ENCODE results near the gene IFITM1. TPM values are rescaled to one million over a fixed set of nuclear protein-coding genes. Genes with fewer than 3 reads are reported as not detected.
"Not testable (repeated sequence)": the region's sequence is repeated elsewhere in the genome, so short reads cannot be mapped to it uniquely, and the experiment has no call there.

The IFITM1 gene
- total RNA-seq, 2 donors from 2014 or later: 95.7 to 97.1 TPM

DNA sequence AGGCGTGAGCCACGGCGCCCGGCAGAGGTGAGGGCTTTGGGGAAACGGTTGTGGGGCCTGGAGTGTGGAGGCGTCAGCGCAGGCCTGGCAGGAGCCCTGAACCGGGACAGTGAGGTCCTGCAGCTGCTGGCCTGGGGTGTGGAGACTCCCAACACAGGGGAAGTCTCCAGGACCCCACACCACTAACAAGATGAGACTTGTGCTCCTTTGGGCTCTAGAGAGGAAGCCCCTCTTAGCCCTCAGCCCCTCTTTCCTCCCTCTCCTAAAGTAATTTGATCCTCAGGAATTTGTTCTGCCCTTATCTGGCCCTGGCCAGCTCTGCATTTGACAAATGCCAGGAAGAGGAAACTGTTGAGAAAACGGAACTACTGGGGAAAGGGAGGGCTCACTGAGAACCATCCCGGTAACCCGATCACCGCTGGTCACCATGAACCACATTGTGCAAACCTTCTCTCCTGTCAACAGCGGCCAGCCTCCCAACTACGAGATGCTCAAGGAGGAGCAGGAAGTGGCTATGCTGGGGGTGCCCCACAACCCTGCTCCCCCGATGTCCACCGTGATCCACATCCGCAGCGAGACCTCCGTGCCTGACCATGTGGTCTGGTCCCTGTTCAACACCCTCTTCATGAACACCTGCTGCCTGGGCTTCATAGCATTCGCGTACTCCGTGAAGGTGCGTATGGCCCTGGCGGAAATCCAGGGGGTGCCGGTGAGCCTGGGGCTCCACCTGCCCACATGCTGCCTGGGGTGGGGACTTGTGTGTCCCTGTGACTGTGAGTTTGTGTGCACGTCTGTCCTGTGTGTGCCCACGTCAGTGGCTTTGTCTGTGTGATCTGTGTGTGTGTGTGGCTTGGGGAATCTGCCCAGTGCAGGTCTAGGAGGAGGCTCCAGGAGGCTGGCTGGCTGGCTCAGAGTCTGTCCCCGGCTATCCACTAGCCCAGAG is 5.8 kb upstream of the IFITM1 start, which contains the start of gene IFITM2:
Gene IFITM2, plus strand, starts transcription at position 51 of the 943 bp plus-strand sequence. Its CDS starts 377 bp downstream, at position 428.
- not testable (repeated sequence) for H3K27me3 Mint-ChIP-seq, H3K9me3 Mint-ChIP-seq
- Mint-ChIP-seq H3K27ac (peak within 1 kb of the TSS; percentile 90), H3K36me3 (ENCODE audit: low read depth) (peaks cover 26% of the 10 kb centered on the region), H3K4me1 (peaks cover 24% of the 10 kb centered on the region), H3K4me3 (peak within 1 kb of the TSS; percentile 92)
- peak; percentile 65 for ATAC-seq (replicated peaks)

DNA sequence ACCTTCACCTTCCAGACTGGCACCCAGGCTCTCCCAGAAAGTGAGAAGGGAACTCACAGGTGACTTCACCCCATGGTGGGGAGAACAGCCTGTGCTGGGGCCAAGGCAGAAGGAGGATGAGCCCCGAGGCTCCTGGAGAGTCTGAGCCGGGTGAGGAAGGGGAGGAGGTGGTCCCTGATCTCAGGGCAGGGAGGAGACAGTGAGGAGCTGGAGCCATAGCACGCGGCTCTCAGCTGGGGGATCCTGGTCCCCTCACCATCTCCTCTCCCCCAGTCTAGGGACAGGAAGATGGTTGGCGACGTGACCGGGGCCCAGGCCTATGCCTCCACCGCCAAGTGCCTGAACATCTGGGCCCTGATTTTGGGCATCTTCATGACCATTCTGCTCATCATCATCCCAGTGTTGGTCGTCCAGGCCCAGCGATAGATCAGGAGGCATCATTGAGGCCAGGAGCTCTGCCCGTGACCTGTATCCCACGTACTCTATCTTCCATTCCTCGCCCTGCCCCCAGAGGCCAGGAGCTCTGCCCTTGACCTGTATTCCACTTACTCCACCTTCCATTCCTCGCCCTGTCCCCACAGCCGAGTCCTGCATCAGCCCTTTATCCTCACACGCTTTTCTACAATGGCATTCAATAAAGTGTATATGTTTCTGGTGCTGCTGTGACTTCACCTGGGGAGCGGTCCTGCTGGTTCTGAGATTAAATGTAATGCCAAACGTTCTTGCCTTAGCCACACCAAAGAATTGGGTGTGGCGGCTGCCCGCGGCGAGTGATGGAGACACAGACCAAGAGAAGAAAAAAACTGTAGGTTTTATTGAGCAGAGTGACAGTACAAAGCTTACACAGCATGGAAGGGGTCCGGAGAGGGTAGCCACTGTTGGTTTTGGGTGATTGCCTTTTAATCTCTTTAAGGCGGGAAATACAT is 4.8 kb upstream of the IFITM1 start:
- not testable (repeated sequence) for H3K9me3 Mint-ChIP-seq, H3K27me3 Mint-ChIP-seq
- H3K27ac Mint-ChIP-seq: peak overlapping the region; percentile 90
- H3K36me3 Mint-ChIP-seq (ENCODE audit: low read depth): peaks cover 35% of the 10 kb centered on the region
- peak overlapping the region; percentile 92 for H3K4me3 Mint-ChIP-seq
- ATAC-seq (replicated peaks): peak; percentile 2
- peaks cover 24% of the 10 kb centered on the region for H3K4me1 Mint-ChIP-seq

DNA sequence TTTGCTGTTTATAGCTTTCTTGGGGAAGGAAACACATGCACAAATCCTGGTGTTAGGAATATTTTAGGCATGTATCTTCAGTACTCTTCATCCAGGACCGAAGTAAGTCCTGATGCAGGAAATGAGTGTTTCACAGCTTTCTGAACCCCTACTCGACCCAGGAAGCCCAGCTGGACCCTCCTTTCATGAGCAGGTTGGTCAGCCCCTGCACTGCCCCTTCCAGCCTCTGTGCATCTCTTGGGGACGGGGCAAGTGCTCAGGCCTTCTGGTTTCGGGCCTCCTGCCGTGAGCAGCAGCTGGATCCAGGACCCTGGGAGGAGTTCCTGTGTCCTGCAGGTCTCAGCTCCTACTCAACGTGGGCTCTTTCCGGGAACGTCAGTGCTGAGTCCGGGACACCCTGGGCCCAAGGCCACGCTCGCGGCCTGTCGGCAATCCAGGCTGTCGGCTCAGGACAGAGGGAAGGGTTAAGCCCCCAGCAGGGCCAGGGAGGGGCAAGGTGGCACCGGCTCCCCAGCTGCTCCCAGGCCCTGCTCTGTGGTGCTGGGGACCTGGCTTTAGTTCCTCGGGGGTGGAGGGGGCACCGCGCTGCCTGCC is 3.8 kb upstream of the IFITM1 start:
- Mint-ChIP-seq H3K36me3 (ENCODE audit: low read depth) (peaks cover 46% of the 10 kb centered on the region), H3K4me1 (peaks cover 24% of the 10 kb centered on the region), H3K4me3 (peak overlapping the region; percentile 92), H3K27ac (peak overlapping the region; percentile 90)
- ATAC-seq (replicated peaks); H3K9me3 Mint-ChIP-seq; H3K27me3 Mint-ChIP-seq: not testable (repeated sequence)

DNA sequence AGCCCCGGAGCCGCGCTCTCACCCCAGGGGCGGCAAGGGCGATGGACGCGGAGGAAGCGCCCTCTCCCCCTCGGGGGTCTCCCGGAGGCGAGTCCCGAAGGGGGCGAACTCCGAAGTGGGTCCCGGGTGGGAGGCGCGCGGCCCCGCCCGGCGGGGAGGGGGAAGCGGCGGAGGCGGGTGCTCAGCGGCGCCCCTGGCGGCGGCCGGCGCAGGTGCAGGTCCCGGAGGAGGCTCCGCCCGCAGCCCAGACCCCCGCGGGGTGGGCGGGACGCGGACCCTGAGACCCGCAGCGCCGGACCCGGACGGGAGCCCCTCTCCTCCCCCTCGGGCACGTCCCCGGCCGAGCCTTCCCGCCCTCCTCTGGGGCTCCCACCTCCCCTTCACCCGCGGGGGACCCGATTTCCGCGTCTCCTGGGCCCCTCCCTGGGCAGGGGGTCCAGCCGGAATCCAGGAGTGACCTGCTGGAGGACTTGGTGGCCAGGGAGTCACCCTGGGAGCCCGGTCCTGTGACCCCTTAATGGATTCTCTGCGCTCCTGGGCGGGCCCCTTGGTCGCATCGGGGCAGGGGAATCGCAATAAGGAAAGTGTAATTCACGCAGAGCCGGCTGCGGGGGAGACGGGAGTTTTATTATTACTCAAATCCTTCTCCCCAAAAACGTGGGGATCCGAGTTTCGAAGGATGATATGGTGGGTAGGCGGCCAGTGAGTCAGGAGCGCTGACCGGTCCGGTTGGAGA is 2.7 kb upstream of the IFITM1 start:
- H3K36me3 Mint-ChIP-seq (ENCODE audit: low read depth): peaks cover 52% of the 10 kb centered on the region
- peaks cover 24% of the 10 kb centered on the region for H3K4me1 Mint-ChIP-seq
- H3K27me3 Mint-ChIP-seq, H3K9me3 Mint-ChIP-seq: not testable (repeated sequence)
- peak; percentile 28 for ATAC-seq (replicated peaks)
- peak overlapping the region; percentile 89 for H3K27ac Mint-ChIP-seq
- H3K4me3 Mint-ChIP-seq: peak overlapping the region; percentile 91

DNA sequence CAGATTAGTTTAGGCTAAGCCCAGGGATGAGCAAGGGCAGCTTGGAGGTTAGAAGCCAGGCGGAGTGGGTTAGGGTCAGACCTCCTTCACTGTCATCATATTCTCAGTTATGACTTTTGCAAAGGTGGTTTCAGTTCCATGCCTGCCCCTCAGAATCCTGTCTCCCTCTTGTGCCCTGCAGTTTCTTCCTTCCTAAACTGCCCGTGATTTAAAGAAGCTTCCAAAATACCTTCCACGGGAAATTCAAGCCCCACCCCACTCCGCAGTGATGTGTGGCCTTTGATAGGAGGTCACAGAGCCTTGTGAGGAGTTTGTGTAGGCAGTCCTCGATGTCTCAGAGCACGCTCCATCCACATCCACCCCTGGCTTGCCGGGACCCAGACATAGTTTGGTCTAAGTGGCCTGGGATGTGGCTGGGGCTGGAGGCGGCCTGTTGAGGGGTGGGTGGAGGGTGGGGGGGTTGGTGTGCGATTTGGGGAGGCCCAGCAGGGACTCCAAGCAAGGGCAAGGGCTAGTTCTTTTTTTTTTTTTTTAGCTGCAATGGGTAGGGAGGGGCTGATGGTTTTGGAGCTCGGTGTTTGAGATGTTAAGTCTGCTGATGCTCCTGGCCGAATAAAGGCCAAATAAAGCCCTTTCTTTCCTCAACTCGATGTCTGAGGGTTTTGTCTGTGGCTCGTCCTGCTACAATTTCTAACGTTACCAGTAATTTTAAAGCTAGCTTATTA is 1.6 kb upstream of the IFITM1 start:
- ATAC-seq (replicated peaks): peak; percentile 33
- Mint-ChIP-seq H3K4me3 (peak overlapping the region; percentile 91), H3K4me1 (peaks cover 32% of the 10 kb centered on the region), H3K27me3 (no peaks in the 10 kb centered on the region), H3K36me3 (ENCODE audit: low read depth) (peaks cover 63% of the 10 kb centered on the region), H3K9me3 (no peaks in the 10 kb centered on the region), H3K27ac (peak overlapping the region; percentile 89)

DNA sequence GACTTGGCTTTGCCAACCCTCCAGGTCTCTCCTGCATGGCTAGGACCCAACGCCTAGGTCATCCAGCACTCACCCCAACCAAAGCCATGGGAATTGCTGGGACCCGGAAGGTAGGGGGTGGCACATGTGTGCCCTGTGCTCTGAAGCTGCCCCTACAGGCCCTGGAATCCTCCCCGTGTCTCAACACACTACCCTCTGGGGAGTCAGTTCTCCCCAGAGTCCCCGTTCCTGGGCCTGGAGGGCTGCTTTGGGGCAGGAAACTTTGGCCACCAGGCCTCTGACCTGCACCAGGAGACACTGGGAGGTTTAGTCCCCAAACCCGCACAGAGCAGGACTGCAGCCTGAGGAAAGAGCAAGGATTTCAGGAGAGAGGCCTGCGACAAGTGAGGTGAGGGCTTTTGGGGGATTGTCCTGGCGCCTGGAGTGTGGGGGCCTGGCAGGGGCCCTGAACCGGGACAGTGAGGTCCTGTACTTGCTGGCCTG is 495 bp upstream of the IFITM1 start:
- Mint-ChIP-seq H3K27me3 (no peaks in the 10 kb centered on the region), H3K4me3 (peak overlapping the region; percentile 91), H3K9me3 (no peaks in the 10 kb centered on the region), H3K36me3 (ENCODE audit: low read depth) (peaks cover 66% of the 10 kb centered on the region), H3K4me1 (peaks cover 28% of the 10 kb centered on the region), H3K27ac (peak overlapping the region; percentile 89)
- ATAC-seq (replicated peaks): no peak

DNA sequence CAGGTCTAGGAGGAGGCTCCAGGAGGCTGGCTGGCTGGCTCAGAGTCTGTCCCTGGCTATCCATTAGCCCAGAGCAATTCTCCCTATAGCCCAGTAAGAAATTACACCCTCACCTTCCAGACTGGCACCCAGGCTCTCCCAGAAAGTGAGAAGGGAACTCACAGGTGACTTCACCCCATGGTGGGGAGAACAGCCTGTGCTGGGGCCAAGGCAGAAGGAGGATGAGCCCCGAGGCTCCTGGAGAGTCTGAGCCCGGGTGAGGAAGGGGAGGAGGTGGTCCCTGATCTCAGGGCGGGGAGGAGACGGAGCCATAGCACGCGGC is 675 bp downstream of the IFITM1 start:
- H3K27me3 Mint-ChIP-seq: not testable (repeated sequence)

DNA sequence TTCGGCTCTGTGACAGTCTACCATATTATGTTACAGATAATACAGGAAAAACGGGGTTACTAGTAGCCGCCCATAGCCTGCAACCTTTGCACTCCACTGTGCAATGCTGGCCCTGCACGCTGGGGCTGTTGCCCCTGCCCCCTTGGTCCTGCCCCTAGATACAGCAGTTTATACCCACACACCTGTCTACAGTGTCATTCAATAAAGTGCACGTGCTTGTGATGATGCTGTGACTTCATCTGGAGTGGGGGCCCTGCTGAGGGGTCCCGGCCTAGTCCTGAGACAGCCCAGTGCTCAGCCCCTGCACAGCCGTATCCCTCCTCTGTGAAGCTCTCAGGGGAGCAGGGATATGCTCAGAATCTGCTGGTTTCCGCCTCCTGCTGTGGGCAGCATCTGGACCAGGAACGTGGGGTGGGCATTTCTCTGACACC is 1.2 kb downstream of the IFITM1 start:
- no peak for ATAC-seq (replicated peaks)
- H3K36me3 Mint-ChIP-seq (ENCODE audit: low read depth): peaks cover 48% of the 10 kb centered on the region
- H3K9me3 Mint-ChIP-seq: no peaks in the 10 kb centered on the region
- no peaks in the 10 kb centered on the region for H3K27me3 Mint-ChIP-seq
- peak overlapping the region; percentile 89 for H3K27ac Mint-ChIP-seq
- peaks cover 25% of the 10 kb centered on the region for H3K4me1 Mint-ChIP-seq
- H3K4me3 Mint-ChIP-seq: peak overlapping the region; percentile 91

More for the DNA sequence above, 675 bp downstream of the IFITM1 start:
- H3K4me3 Mint-ChIP-seq: peak overlapping the region; percentile 91
- H3K9me3 Mint-ChIP-seq: not testable (repeated sequence)
- peak; percentile 0 for ATAC-seq (replicated peaks)
- peak overlapping the region; percentile 89 for H3K27ac Mint-ChIP-seq
- peaks cover 54% of the 10 kb centered on the region for H3K36me3 Mint-ChIP-seq (ENCODE audit: low read depth)
- peaks cover 27% of the 10 kb centered on the region for H3K4me1 Mint-ChIP-seq

DNA sequence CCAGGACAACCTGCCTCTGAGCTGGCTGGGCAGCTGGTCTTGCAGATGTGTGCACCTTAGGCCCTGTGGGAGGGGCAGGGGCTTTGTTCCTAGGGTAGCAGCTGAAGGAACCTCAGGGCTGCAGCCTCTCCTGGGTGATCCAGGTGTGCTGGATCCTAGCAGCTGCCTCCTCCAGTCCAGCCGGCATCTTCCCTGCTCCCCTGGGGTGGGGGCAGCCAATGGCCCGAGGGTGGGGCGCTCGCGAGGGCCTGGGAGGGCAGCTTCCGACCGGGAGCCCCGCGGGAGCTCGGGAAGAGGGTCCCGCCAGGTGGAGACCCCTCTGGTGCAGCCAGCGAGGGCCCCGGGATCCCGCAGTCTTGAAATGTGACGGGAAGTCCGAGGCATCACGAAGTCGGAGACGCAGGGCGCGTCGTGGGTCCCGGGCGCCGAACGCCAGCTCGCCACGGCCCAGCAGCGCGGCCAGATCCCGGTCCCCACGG is 1.7 kb downstream of the IFITM1 start:
- Mint-ChIP-seq H3K27me3 (no peaks in the 10 kb centered on the region), H3K36me3 (ENCODE audit: low read depth) (peaks cover 48% of the 10 kb centered on the region), H3K27ac (peak overlapping the region; percentile 89), H3K4me1 (peaks cover 29% of the 10 kb centered on the region), H3K4me3 (peak overlapping the region; percentile 91), H3K9me3 (no peaks in the 10 kb centered on the region)
- no peak for ATAC-seq (replicated peaks)

DNA sequence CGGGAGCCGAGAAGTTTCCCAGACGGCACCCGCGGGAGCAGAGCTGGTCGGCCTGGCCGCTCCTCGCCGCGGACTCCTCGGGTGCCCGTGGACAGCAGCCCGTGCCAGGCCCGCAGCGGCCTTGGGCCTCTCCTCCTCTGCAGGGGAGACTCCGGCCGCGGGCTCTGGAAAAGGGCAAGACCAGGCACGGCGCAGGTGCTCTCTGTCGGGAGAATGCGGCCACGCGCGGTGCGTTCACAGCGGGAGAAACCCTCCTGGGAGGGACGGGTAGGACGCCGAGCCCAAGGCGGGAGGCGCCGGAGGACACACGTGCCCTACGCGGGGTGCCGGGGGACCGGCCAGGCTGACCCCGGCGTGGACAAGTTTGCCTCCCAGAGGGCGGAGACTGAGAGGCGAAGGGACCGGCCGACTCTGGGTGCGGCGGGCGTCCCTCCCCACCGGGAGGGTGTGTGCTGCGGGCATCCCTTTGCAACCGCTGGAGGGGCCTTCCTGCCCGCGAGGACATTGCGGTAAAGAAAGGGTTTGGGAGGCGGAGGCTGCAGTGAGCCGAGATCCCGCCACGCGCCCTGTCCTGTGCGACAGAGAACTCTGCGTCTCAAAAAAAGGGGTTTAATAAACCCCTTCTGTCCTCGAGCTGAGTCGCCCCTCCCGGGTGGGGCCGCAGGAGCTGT is 2.3 kb downstream of the IFITM1 start:
- Mint-ChIP-seq H3K27ac (peak overlapping the region; percentile 78), H3K36me3 (ENCODE audit: low read depth) (peaks cover 48% of the 10 kb centered on the region), H3K4me3 (peak overlapping the region; percentile 91), H3K4me1 (peaks cover 30% of the 10 kb centered on the region), H3K27me3 (no peaks in the 10 kb centered on the region), H3K9me3 (no peaks in the 10 kb centered on the region)
- ATAC-seq (replicated peaks): no peak

DNA sequence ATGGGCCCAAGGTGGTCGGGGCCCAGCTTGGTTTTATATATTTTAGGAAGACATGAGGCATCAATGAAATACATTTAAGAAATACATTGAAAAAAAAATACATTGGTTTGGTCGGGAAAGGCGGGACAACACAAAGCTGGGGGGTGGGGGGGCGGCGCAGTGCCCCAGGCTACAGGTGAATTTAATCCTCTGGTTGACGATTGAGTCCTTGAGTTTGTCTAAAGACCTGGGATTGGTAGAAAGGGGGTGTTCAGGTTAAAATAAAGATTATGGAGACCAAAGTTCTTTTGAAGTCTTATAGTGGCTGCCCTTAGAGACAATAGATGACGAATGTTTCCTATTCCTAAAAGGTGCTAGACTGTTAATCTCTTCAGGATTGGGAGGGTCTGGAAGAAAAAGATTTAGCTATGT is 3.1 kb downstream of the IFITM1 start:
- peak overlapping the region; percentile 91 for H3K4me3 Mint-ChIP-seq
- peak overlapping the region; percentile 78 for H3K27ac Mint-ChIP-seq
- H3K27me3 Mint-ChIP-seq: no peaks in the 10 kb centered on the region
- no peaks in the 10 kb centered on the region for H3K9me3 Mint-ChIP-seq
- peaks cover 28% of the 10 kb centered on the region for H3K4me1 Mint-ChIP-seq
- no peak for ATAC-seq (replicated peaks)
- H3K36me3 Mint-ChIP-seq (ENCODE audit: low read depth): peaks cover 48% of the 10 kb centered on the region

DNA sequence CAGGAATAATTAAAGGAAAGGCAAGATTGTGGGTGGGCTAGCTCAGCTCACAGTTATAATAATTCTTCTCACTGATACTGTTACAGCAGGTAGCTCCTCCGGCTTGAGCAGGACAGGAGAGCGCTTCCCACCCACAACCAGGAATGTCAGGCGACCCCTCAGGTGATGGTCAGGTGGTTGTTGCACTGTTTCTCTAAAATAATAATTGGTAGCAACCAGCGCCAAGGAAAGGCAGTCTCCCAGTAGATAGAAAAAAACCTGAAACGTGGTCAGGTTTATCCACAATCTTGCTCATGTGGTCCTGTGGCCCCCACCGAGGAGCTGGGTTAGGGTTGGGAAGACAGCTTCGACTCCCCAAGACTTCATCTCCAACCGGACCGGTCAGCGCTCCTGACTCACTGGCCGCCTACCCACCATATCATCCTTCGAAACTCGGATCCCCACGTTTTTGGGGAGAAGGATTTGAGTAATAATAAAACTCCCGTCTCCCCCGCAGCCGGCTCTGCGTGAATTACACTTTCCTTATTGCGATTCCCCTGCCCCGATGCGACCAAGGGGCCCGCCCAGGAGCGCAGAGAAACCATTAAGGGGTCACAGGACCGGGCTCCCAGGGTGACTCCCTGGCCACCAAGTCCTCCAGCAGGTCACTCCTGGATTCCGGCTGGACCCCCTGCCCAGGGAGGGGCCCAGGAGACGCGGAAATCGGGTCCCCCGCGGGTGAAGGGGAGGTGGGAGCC is 4.0 kb downstream of the IFITM1 start:
- H3K27me3 Mint-ChIP-seq, H3K9me3 Mint-ChIP-seq: not testable (repeated sequence)
- Mint-ChIP-seq H3K27ac (peak overlapping the region; percentile 78), H3K4me3 (peak overlapping the region; percentile 91), H3K36me3 (ENCODE audit: low read depth) (peaks cover 46% of the 10 kb centered on the region), H3K4me1 (peaks cover 21% of the 10 kb centered on the region)
- ATAC-seq (replicated peaks): peak; percentile 47

All from activated T-helper 17 cell treated with anti-CD3 and anti-CD28 coated beads, Interleukin-2, amount 50 U/mL, for 72 hours (primary cell).